HT1080 (cell line): ENCODE results near the gene AHNAK2. TPM values are rescaled to one million over a fixed set of nuclear protein-coding genes. Genes with fewer than 3 reads are reported as not detected.

ENCODE experiments used
- DNase-seq: peaks from one replicate; pipeline ENCODE4 v3.0.0-alpha.2; 2015; ENCODE audit warnings: low read depth
- total RNA-seq: library from RNA; depleted of rRNA; stranded (reverse); fragments of >200 nt; shearing (Covaris generic); gene quantifications from 2 replicates; pipeline ENCODE4 v1.2.3, GENCODE V29; 2014; rRNA removed

The AHNAK2 gene
- total RNA-seq, 1 experiment from 2014 or later: 54.6 TPM

GRCh38 chr14:104887623-104888488 lies 90.3 kb downstream of the AHNAK2 start:
- DNase-seq: no peak

Other genes with a start within 250 kb of the AHNAK2 start
- 139 and 242 TPM in 2 replicates for gene SIVA1, start 225.2 kb downstream of the AHNAK2 start, total RNA-seq
- 147 and 173 TPM in 2 replicates for gene AKT1, start 182.6 kb downstream of the AHNAK2 start, total RNA-seq
- gene ZBTB42, start 177.3 kb downstream of the AHNAK2 start, total RNA-seq: 4.6 and 5.5 TPM in 2 replicates
- 17.9 and 21.3 TPM in 2 replicates for gene CEP170B, start 113.1 kb downstream of the AHNAK2 start, total RNA-seq
- 0.02 and 0.10 TPM in 2 replicates for gene PLD4, start 53.5 kb downstream of the AHNAK2 start, total RNA-seq
- 5.1 and 5.4 TPM in 2 replicates for gene CLBA1, start 7.4 kb upstream of the AHNAK2 start, total RNA-seq
- 70.9 and 87.9 TPM in 2 replicates for gene CDCA4, start 42.7 kb upstream of the AHNAK2 start, total RNA-seq
- gene GPR132, start 87.1 kb upstream of the AHNAK2 start, total RNA-seq: 0.21 and 0.40 TPM in 2 replicates
- 0.47 and 0.48 TPM in 2 replicates for gene JAG2, start 190.4 kb upstream of the AHNAK2 start, total RNA-seq
- gene NUDT14, start 202.9 kb upstream of the AHNAK2 start, total RNA-seq: 14.2 and 21.4 TPM in 2 replicates